ENCODE results near the gene ZNF488. TPM values are rescaled to one million over a fixed set of nuclear protein-coding genes. Genes with fewer than 3 reads are reported as not detected.

Gene ZNF488
- total RNA-seq, 1 experiment from 2014 or later = 11.8 TPM

- in situ Hi-C loops (cut with HindIII; ENCODE audit: low pct_unique_long_range_greater_than_20kb, low sequenced_read_pairs) = no loop called here
- H3K4me3 ChIP-seq (ENCODE audit: low read depth in 2 of 2, low read length in 2 of 2) = peak overlapping the region in 1 of 2 experiments; percentile 62; a peak in 2 of 4 replicates
- no peaks in the 10 kb centered on the region for H3K9me3 ChIP-seq (ENCODE audit: control insufficient read depth, insufficient read depth, low read depth, low read length)
- DNase-seq (ENCODE audit: low read depth, low spot score) = no peak
- intact Hi-C loops (cut with micrococcal nuclease; ENCODE audit: unreplicated experiment) = no loop called here
- no TSS peak for BruUV-seq (replicated peaks)
- H3K27me3 ChIP-seq (ENCODE audit: control insufficient read depth, insufficient read depth, low read length) = no peaks in the 10 kb centered on the region
- peaks cover 60% of the 10 kb centered on the region for H3K4me1 ChIP-seq (ENCODE audit: control insufficient read depth, insufficient read depth, low read length)
- H3K27ac ChIP-seq (ENCODE audit: low read length) = peak overlapping the region; percentile 67
- peak; percentile 50 for ATAC-seq
- ChIA-PET CTCF (no interaction called here), POLR2A (no interaction called here)
- TF ChIP-seq TCF7L2 (IDR thresholded peaks at IDR 0.05; ENCODE audit: low read depth, low read length) = no peak
- TF ChIP-seq, protein P1, sequence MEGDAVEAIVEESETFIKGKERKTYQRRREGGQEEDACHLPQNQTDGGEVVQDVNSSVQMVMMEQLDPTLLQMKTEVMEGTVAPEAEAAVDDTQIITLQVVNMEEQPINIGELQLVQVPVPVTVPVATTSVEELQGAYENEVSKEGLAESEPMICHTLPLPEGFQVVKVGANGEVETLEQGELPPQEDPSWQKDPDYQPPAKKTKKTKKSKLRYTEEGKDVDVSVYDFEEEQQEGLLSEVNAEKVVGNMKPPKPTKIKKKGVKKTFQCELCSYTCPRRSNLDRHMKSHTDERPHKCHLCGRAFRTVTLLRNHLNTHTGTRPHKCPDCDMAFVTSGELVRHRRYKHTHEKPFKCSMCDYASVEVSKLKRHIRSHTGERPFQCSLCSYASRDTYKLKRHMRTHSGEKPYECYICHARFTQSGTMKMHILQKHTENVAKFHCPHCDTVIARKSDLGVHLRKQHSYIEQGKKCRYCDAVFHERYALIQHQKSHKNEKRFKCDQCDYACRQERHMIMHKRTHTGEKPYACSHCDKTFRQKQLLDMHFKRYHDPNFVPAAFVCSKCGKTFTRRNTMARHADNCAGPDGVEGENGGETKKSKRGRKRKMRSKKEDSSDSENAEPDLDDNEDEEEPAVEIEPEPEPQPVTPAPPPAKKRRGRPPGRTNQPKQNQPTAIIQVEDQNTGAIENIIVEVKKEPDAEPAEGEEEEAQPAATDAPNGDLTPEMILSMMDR (IDR thresholded peaks at IDR 0.05) = no peak
- TF ChIP-seq SIN3A (IDR thresholded peaks at IDR 0.05; ENCODE audit: borderline replicate concordance, insufficient read depth, low read depth, low read length) = no peak
- no peak for TF ChIP-seq REST (IDR thresholded peaks at IDR 0.05; ENCODE audit: insufficient read depth in 1 of 2, low read depth in 2 of 2, low read length in 1 of 2)
- TF ChIP-seq POLR2AphosphoS5 (IDR thresholded peaks at IDR 0.05; ENCODE audit: low read depth, low read length) = no peak
- H3K36me3 ChIP-seq (ENCODE audit: control insufficient read depth, insufficient read depth, low read length) = no peaks in the 10 kb centered on the region
Measured at GRCh38 chr10:47409171-47409865, 25.2 kb upstream of the ZNF488 start.

DNA sequence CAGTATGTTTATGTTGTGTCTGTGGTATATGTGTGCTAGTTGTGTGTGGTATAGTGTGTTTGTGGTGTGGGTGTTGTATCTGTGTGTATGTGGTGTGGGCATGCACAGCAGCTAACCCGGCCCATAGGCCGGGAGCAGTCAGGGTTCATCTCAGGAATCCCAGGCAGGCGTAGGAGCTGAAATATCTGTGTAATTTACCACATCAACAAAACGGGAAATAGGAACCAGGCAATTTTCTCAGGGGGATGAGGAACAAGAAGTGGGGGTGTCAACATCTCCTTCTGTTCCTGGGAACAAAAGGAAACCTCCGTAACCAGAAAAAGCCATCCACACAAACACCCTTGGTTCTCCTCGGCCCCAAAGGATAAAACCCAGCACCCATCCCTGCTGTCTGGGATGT is 24.5 kb upstream of the ZNF488 start:
- H3K36me3 ChIP-seq (ENCODE audit: control insufficient read depth, insufficient read depth, low read length) = no peaks in the 10 kb centered on the region
- ATAC-seq (no peak), DNase-seq (ENCODE audit: low read depth, low spot score) (no peak)
- intact Hi-C loops (cut with micrococcal nuclease; ENCODE audit: unreplicated experiment) (no loop called here), in situ Hi-C loops (cut with HindIII; ENCODE audit: low pct_unique_long_range_greater_than_20kb, low sequenced_read_pairs) (no loop called here)
- peak overlapping the region; percentile 47 to 62 for H3K4me3 ChIP-seq (ENCODE audit: low read depth in 2 of 2, low read length in 2 of 2)
- H3K27me3 ChIP-seq (ENCODE audit: control insufficient read depth, insufficient read depth, low read length) = no peaks in the 10 kb centered on the region
- TF ChIP-seq, protein P1 (IDR thresholded peaks at IDR 0.05) = no peak
- TF ChIP-seq REST (IDR thresholded peaks at IDR 0.05; ENCODE audit: insufficient read depth in 1 of 2, low read depth in 2 of 2, low read length in 1 of 2) (no peak), SIN3A (IDR thresholded peaks at IDR 0.05; ENCODE audit: borderline replicate concordance, insufficient read depth, low read depth, low read length) (no peak), POLR2AphosphoS5 (IDR thresholded peaks at IDR 0.05; ENCODE audit: low read depth, low read length) (no peak), TCF7L2 (IDR thresholded peaks at IDR 0.05; ENCODE audit: low read depth, low read length) (no peak)
- POLR2A ChIA-PET = no interaction called here
- H3K27ac ChIP-seq (ENCODE audit: low read length) = peak overlapping the region; percentile 67
- H3K4me1 ChIP-seq (ENCODE audit: control insufficient read depth, insufficient read depth, low read length) = peaks cover 68% of the 10 kb centered on the region
- TSS peak; percentile 90 for BruUV-seq (replicated peaks)
- CTCF ChIA-PET = no interaction called here
- H3K9me3 ChIP-seq (ENCODE audit: control insufficient read depth, insufficient read depth, low read depth, low read length) = no peaks in the 10 kb centered on the region
